Stimulated activated CD8-positive, alpha-beta memory T cell treated with anti-CD3 and anti-CD28 coated beads, Interleukin-12 subunit alpha, Interleukin-12 subunit beta, amount 100 ng/mL, for 4 hours (primary cell): ENCODE results near the gene NCOA7.
"Not testable (repeated sequence)": the region's sequence is repeated elsewhere in the genome, so short reads cannot be mapped to it uniquely, and the experiment has no call there.

Experiments
- DNase-seq: peaks from one replicate; pipeline ENCODE4 v3.0.0-alpha.2; 2020; ENCODE audit warnings: low read depth

NCOA7 gene

GRCh38 chr6:125841356-125842090, 50.8 kb downstream of the NCOA7 start:
- DNase-seq = no peak

DNA sequence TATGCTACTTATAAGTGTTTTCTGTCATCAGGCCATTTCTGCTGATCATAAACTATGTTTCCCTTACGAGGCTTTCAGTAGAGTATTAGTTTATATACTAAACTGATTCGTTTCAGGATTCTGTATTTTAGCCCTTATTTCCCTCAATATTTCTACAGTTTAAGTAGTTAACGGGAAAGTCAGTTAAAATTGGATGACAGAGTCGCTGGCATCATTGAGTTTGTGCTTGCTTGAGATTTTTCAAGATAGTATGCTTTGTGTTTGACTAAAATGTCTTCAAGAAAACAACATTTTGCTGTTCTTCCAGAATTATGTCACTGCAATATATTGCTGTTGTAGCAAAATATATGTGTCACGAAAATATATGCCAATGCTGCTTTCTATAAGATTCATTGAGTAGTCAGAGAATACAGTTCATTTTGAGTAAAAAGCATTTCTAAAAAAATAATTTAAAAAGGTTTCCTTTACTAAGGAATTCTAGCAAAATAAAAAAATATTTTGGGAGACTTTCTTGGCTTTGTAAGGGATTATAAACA, 51.4 kb downstream of the NCOA7 start:
- DNase-seq = no peak

GRCh38 chr6:125843593-125843992, 52.8 kb downstream of the NCOA7 start:
- DNase-seq = no peak

- DNase-seq = no peak
Measured at GRCh38 chr6:125844989-125845388, 54.2 kb downstream of the NCOA7 start.

- no peak for DNase-seq
Measured at GRCh38 chr6:125846292-125847024, 55.7 kb downstream of the NCOA7 start.

DNA sequence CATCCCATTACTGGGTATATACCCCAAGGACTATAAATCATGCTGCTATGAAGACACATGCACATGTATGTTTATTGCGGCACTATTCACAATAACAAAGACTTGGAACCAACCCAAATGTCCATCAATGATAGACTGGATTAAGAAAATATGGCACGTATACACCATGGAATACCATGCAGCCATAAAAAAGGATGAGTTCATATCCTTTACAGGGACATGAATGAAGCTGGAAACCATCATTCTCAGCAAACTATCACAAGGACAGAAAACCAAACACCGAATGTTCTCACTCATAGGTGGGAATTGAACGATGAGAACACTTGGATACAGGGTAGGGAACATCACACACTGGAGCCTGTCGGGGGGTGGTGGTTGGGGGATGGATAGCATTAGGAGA, 57.5 kb downstream of the NCOA7 start:
- not testable (repeated sequence) for DNase-seq

GRCh38 chr6:125850361-125850760, 59.6 kb downstream of the NCOA7 start:
- no peak for DNase-seq

GRCh38 chr6:125852587-125852986, 61.8 kb downstream of the NCOA7 start:
- DNase-seq = no peak

DNA sequence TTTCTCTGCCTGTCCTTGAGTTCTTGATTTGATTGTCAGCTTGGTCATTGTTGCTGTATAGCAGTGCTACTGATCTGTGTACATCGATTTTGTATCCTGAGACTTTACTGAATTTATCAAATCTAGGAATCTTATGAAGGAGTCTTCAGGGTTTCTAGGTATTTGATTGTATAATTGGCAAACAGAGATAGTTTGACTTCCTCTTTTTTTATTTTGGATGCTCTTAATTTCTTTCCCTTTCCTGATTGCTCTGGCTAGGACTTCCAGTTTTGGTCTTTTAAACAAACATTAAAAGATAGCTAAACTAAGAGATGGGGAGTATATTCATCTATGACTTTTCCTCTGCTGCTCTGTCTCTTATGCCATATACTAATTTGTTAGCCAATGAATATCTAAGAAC, 62.4 kb downstream of the NCOA7 start:
- DNase-seq = no peak

GRCh38 chr6:125853756-125854155, 63.0 kb downstream of the NCOA7 start:
- no peak for DNase-seq

DNA sequence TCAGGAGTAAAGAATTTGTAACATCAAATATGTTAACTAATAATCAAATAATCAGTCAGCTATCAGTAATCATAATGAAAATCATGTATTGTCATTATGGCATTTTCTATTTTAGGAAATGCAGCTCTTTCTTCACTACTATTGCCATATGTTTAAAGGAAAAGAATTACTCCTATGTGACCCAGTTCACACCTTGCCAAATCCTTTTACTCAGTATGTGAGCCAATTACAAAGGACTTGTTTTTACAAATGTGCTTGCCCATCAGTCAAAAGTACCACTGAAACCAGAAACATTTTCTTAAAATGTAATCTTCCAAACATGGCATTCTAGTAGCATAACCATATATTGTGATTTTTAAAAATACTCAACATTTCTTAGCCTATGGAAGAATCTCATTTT, 63.6 kb downstream of the NCOA7 start:
- DNase-seq = no peak

GRCh38 chr6:125855783-125856182, 65.0 kb downstream of the NCOA7 start:
- no peak for DNase-seq

GRCh38 chr6:125857846-125858245, 67.1 kb downstream of the NCOA7 start:
- DNase-seq = no peak

GRCh38 chr6:125858427-125859320, 67.9 kb downstream of the NCOA7 start:
- no peak for DNase-seq

- DNase-seq = no peak
Measured at GRCh38 chr6:125859727-125860126, 69.0 kb downstream of the NCOA7 start.

- DNase-seq = no peak
Measured at GRCh38 chr6:125863023-125863422, 72.3 kb downstream of the NCOA7 start.

DNA sequence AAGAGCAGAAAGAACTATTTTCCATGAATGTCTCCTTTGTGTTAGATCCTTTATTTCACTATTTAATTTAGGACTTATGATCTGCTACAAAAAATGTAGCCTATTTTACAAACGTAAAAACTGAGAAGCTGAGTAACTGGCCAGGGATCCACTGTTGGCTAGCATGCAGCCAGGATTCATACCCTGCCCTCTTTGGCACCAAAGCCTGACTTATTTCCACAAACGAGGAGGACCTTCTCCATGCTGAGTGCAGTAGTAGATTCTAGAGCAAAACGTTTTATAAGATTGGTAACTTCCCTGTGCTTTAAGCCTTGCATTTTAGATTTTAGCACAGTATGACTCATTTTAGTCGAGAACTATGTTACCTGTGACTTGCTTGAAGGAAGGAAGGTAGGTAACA, 74.3 kb downstream of the NCOA7 start:
- DNase-seq = no peak

GRCh38 chr6:125866433-125866832, 75.7 kb downstream of the NCOA7 start:
- no peak for DNase-seq

DNA sequence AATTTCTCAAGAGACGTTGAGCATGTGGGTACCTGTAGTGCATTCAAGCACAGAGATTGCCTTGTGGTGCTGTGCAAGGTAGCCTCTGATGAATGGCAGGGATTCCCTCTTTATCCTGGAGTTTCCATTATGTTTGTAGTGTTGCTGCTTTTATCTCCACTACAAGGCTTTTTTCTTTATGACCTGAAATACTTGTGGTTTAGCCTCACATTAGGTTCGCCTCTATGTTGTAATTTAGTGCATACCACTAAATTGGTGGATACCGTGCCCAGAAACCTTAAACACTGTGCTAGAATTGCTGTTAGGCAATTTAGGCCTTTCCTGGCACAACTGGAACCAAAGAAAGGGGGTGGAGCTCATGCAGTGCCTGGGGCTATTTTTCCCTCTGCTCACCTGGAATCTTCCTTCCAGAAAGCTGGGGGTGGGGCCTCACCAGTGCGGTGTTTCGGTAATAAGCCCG, 76.8 kb downstream of the NCOA7 start:
- DNase-seq = no peak

DNA sequence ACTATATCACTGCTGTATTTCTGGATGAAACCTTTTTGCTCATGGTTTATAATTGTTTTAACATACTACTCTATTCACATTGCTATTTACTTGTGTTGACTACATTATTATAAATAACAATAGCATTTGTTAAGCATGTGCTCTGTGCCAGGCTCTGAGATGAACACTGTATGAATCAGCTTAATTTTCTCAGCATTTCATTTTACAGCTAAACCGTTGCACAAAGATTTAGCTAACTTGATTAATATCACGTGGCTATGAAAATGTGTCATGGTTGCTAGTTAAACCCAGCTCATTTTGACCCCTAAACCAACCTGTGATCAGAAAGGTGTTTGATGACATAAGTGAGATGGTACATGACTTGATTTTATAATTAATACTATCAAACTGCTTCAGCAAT, 77.5 kb downstream of the NCOA7 start:
- no peak for DNase-seq

DNA sequence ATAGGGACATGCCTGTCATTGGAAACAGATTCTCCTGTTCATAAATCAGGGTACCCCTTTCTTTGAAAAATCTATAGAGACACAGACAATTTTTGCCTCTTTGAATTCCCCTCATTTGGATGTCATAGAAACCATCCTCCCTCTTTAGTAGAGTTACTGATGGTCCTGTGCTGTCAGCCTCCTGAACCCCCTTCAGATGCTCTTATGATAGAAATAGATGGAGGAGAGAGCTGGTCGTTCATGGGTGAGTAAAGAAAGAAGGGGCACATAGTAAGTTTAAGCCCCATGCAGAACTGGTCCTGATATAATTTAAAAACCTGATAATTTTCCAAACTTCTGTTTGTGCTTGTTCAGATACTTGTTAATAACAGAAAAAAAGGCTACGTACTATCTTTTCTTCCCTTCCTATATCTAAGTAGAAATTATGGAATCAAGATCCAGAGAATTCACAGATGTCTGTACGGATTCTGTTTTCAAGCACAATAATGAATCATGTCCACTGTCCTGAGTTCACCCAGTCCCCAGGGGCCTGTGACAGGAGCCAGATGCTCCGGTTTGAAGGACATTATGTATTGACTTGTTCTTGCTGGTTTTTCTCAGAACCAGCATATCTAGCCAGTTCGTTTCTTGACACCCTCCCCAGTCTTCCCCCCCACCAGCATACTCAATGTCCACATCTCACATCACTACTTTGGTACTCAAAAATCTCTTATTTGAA, 78.1 kb downstream of the NCOA7 start:
- no peak for DNase-seq

DNA sequence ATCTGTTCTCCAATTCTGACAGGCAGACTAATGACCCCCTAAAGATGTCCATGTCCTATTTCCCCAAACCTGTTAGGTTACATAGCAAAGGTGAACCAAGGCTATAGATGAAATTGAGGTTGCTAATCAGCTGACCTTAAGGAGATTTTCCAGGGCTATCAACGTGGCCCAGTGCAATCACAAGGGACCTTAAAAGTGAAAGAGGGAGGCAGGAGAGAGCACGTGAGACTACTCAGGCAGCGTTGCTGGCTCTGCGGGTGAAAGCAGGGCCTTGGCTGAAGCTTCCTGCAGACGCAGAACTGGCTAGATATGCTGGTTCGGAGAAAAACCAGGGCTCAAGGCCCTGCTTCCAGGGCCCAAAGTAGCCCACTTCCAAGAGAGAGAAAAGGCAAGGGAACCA, 78.7 kb downstream of the NCOA7 start:
- no peak for DNase-seq
